Ovary (tissue), 9 donors: ENCODE data around the gene CBFB. TPM values are rescaled to one million over a fixed set of nuclear protein-coding genes. Genes with fewer than 3 reads are reported as not detected.
"Not testable (repeated sequence)": the region's sequence is repeated elsewhere in the genome, so short reads cannot be mapped to it uniquely, and the experiment has no call there.

ENCODE experiments used
- DNase-seq, 5 donors: peaks; one replicate each; pipeline ENCODE4 v3.0.0-alpha.2; 2019 to 2020
- H3K27ac ChIP-seq, 2 donors: fragments of 200-600 bp; one replicate each; pipeline versions ENCODE4 v1.5.1 to v1.8.0; 2019 to 2022
- H3K27me3 ChIP-seq: fragments of 200-600 bp; one replicate; pipeline ENCODE4 v1.8.0; 2022
- H3K36me3 ChIP-seq: fragments of 200-600 bp; sonication (generic); one replicate; pipeline ENCODE4 v1.5.1; 2019
- H3K4me1 ChIP-seq: one replicate; pipeline ENCODE4 v1.8.1; 2013; ENCODE audit warnings: mild to moderate bottlenecking, moderate library complexity; ENCODE audit not compliant: insufficient read depth
- H3K4me3 ChIP-seq: fragments of 200-600 bp; sonication (generic); one replicate; pipeline ENCODE4 v1.5.1; 2017
- H3K9me3 ChIP-seq, 2 donors: fragments of 200-600 bp in 1 of 2; sonication (generic) in 1 of 2; one replicate each; pipeline versions ENCODE4 v1.5.1 to v1.8.1; 2013 to 2019; ENCODE audit warnings: mild to moderate bottlenecking in 1 of 2, moderate library complexity in 1 of 2
- CTCF ChIP-seq, 3 donors: fragments of 450-650 bp in 2 of 3; fragments of 200-600 bp in 1 of 3; IDR thresholded peaks; one replicate each; pipeline versions ENCODE4 v1.5.1 to v1.8.0; 2016 to 2022; ENCODE audit warnings: antibody characterized with exemption in 3 of 3, mild to moderate bottlenecking in 1 of 3
- EP300 ChIP-seq: sonication (generic); formaldehyde crosslinking; IDR thresholded peaks from one replicate; pipeline ENCODE4 v1.6.1; 2017; ENCODE audit warnings: antibody characterized with exemption
- POLR2A ChIP-seq: fragments of 450-650 bp; IDR thresholded peaks from one replicate; pipeline ENCODE4 v1.6.1; 2017; ENCODE audit warnings: antibody characterized with exemption, mild to moderate bottlenecking, moderate library complexity
- WGBS, 3 donors: extraction: QIAGEN DNeasy Blood & Tissue Kit in 1 of 3; methylation state at CpG; one replicate each; pipeline versions ENCODE4 v1.1.5 to v1.1.7; 2013 to 2017; 5-methylcytosine and 5-hydroxymethylcytosine counted together
- intact Hi-C, 4 donors: fragments of 100-400 bp; cut with DNase I; formaldehyde crosslinking; loops; one replicate each; pipeline versions ENCODE4 v1.11.0 to v1.15.1; 2022 to 2023
- polyA plus RNA-seq, 2 donors: library from polyadenylated mRNA; stranded (reverse); fragments of 200-250 nt in 1 of 2; fragments of 350-450 nt in 1 of 2; fragmentation: Illumina TruSeq in 1 of 2; extraction: RNeasy Lipid Tissue Mini Kit (QIAGEN cat#74804) in 1 of 2; gene quantifications; one replicate each; pipeline ENCODE4 v1.2.3, GENCODE V29; 2013 to 2014
- total RNA-seq, 7 donors: library from RNA; depleted of rRNA in 2 of 7; stranded (reverse); fragments of >200 nt in 2 of 7; fragmentation: NEBNext Ultra II Directional in 3 of 7; extraction: Animal tissue kit (Norgen Biotek cat#: 25700) in 3 of 7; gene quantifications; one replicate each; pipeline versions ENCODE4 v1.1.0 to v1.2.4, GENCODE V29; 2016 to 2023
- donor health status: DM: no; HTN: no; CAD: no; lungs with moderate emphysema.
- donor health status: DM: no; HTN: no; CAD: no.
- donor health status: Bipolar disorder and iron deficiency.
- donor health status: DM: yes; HTN: yes; CAD: no.
- donor health status: DM: no; HTN: no; CAD: no.
- donor health status: DM: yes; HTN: yes; CAD: no.

CBFB gene
- total and polyA plus RNA-seq, 9 donors = 19.2 to 58.3 (median 46.7) TPM

- Histone ChIP-seq H3K36me3 (no peaks in the 10 kb centered on the region), H3K9me3 (no peaks in the 10 kb centered on the region), H3K4me1 (no peaks in the 10 kb centered on the region), H3K4me3 (no peak within 1 kb of the TSS), H3K27ac (no peak within 1 kb of the TSS), H3K27me3 (no peaks in the 10 kb centered on the region)
- 25 to 34% (median 29%) methylated on average over 11 of the region's 11 CpGs for WGBS, 3 donors
- intact Hi-C loops = no loop called here
- peak in 2 of 5 donors; percentile 45 to 58 for DNase-seq
- no peak for TF ChIP-seq CTCF (IDR thresholded peaks at IDR 0.05)
- TF ChIP-seq POLR2A = no peak
- TF ChIP-seq EP300 = no peak
Observed at GRCh38 chr16:66988197-66988788, 40.7 kb upstream of the CBFB start, which contains the start of gene CES4A. TSS of gene CES4A (plus strand) at chr16:66988589. CDS start at chr16:66988773, 184 bp downstream.

GRCh38 chr16:66991545-66992077 is 37.3 kb upstream of the CBFB start:
- Histone ChIP-seq H3K27ac (no peak overlapping the region), H3K4me3 (no peak overlapping the region), H3K36me3 (no peaks in the 10 kb centered on the region), H3K9me3 (no peaks in the 10 kb centered on the region), H3K4me1 (no peaks in the 10 kb centered on the region), H3K27me3 (no peaks in the 10 kb centered on the region)
- no peak for TF ChIP-seq POLR2A
- no peak for TF ChIP-seq EP300
- TF ChIP-seq CTCF (IDR thresholded peaks at IDR 0.05) = no peak
- WGBS, 3 donors = 78 to 90% (median 80%) methylated on average over 2 of the region's 2 CpGs
- no peak for DNase-seq
- intact Hi-C loops = loop anchor here in 1 of 4 donors (10.0 kb wide), 1 partner anchor 57 kb away; the partner anchor contains the start of genes CES2 and CIAO2B

DNA sequence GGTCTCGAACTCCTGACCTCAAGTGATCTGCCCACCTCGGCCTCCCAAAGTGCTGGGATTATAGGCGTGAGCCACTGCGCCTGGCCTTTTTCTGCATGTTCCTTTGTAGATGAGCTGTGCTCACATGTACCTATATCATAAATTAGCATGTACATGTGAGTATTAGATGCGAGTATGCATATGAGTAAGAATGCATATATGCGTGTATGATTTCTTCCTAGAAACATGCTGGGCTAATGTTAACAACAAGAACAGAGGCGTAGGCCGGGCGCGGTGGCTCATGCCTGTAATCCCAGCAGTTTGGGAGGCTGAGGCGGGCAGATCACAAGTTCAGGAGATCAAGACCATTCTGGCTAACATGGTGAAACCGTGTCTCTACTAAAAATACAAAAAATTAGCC is 35.4 kb upstream of the CBFB start:
- intact Hi-C loops = loop anchor here in 1 of 4 donors (10.0 kb wide), 1 partner anchor 59 kb away; the partner anchor contains the start of genes CES2 and CIAO2B
- H3K36me3 ChIP-seq, H3K4me1 ChIP-seq, DNase-seq, H3K4me3 ChIP-seq, H3K27ac ChIP-seq, H3K27me3 ChIP-seq, H3K9me3 ChIP-seq: not testable (repeated sequence)
- WGBS, 3 donors = 92 to 94% (median 94%) methylated on average over 12 of the region's 12 CpGs

DNA sequence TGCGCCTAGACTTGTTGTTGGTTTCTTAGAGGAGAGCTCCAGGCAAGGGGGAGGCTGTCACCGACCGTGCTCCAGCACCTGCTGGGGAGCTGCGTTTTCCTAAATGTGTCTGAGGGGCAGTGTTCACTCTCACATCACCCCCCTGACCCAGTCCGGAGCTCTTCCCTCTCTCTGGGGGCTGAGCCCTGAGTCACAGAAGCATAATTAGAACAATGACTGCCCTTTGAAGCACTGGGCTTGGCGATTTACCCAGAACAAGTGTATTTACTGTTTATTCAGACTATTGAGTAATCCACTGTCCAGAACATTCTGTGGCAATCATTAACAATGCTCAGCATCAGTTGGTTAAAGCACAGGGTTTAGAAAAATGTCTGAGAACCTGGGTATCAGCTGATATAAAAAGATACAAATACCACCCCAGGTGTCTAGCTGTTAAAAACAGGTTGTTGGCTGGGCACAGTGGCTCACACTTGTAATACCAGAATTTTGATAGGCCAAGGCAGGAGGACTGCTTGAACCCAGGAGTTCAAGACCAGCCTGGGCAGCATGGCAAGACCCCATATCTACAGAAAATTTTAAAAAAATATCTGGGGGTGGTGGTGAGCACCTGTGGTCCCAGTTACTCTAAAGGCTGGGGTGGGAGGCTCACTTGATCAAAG is 32.5 kb upstream of the CBFB start:
- DNase-seq = peak in 3 of 5 donors; percentile 46 to 84 (median 72)
- no peaks in the 10 kb centered on the region for H3K27me3 ChIP-seq
- intact Hi-C loops = loop anchor here in 1 of 4 donors (10.0 kb wide), 1 partner anchor 62 kb away; the partner anchor contains the start of genes CES2 and CIAO2B
- H3K4me3 ChIP-seq = no peak overlapping the region
- H3K36me3 ChIP-seq = no peaks in the 10 kb centered on the region
- H3K27ac ChIP-seq = peak overlapping the region in 1 of 2 donors; percentile 13
- no peak for TF ChIP-seq POLR2A
- TF ChIP-seq CTCF (IDR thresholded peaks at IDR 0.05) = no peak
- peak; percentile 45 for TF ChIP-seq EP300
- no peaks in the 10 kb centered on the region for H3K9me3 ChIP-seq
- H3K4me1 ChIP-seq = peaks cover 8% of the 10 kb centered on the region
- WGBS, 3 donors = 41 to 52% (median 50%) methylated on average over 6 of the region's 6 CpGs
